Measurements from ENCODE around the gene TRIP6.
A peak's percentile ranks its signal among the peaks of the same experiment; 100 is the strongest.

The TRIP6 gene

DNA sequence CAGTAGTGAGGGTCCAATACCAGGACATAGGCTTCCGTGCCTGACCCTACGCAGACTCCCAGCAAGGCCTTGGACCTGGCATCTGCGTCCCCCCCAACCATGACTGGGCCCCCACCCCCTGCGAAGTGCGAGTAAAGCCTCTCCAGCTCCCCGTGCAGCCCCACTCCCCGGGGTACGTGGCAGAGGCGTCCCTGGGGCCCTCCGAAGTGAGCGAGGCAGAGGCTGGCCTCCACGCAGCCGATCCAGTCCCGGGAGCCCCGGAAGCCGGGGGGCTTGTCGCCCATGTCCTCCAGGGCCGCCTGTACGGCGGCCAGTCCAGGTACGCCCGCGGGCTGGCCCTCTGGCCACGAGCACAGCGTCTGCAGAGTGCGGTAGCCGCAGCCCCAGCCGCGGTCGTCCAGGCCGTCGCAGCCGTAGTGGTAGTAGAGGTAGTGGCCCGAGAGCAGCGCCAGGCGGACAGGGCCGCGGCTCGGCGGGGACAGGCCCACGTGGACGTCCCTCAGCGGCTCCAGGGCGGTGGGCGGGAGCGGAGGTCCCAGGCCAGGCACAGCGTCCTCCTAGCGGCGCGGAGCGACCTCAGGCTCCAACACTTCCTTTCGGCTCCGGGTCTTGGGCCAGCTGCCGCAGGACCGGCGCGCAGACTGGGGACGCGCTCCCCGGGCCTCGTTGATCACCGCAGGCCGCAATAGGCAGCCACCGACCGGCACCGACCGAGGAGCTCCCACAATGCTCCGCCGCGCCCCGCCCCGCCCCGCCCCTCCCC is 22.0 kb downstream of the TRIP6 start, which contains the start of gene UFSP1 (continued):
- no peak for TF ChIP-seq ZNF521 (tag by site-specific recombination; IDR thresholded peaks at IDR 0.05)
- TF ChIP-seq, protein P1, sequence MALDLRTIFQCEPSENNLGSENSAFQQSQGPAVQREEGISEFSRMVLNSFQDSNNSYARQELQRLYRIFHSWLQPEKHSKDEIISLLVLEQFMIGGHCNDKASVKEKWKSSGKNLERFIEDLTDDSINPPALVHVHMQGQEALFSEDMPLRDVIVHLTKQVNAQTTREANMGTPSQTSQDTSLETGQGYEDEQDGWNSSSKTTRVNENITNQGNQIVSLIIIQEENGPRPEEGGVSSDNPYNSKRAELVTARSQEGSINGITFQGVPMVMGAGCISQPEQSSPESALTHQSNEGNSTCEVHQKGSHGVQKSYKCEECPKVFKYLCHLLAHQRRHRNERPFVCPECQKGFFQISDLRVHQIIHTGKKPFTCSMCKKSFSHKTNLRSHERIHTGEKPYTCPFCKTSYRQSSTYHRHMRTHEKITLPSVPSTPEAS (tag by site-specific recombination; IDR thresholded peaks at IDR 0.05) = 0 out of 2 replicates have a peak, but pooled peaks have one; percentile 19
- TF ChIP-seq, protein P2, sequence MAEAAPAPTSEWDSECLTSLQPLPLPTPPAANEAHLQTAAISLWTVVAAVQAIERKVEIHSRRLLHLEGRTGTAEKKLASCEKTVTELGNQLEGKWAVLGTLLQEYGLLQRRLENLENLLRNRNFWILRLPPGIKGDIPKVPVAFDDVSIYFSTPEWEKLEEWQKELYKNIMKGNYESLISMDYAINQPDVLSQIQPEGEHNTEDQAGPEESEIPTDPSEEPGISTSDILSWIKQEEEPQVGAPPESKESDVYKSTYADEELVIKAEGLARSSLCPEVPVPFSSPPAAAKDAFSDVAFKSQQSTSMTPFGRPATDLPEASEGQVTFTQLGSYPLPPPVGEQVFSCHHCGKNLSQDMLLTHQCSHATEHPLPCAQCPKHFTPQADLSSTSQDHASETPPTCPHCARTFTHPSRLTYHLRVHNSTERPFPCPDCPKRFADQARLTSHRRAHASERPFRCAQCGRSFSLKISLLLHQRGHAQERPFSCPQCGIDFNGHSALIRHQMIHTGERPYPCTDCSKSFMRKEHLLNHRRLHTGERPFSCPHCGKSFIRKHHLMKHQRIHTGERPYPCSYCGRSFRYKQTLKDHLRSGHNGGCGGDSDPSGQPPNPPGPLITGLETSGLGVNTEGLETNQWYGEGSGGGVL (tag by site-specific recombination; IDR thresholded peaks at IDR 0.05) = no peak
- TF ChIP-seq, protein P3, sequence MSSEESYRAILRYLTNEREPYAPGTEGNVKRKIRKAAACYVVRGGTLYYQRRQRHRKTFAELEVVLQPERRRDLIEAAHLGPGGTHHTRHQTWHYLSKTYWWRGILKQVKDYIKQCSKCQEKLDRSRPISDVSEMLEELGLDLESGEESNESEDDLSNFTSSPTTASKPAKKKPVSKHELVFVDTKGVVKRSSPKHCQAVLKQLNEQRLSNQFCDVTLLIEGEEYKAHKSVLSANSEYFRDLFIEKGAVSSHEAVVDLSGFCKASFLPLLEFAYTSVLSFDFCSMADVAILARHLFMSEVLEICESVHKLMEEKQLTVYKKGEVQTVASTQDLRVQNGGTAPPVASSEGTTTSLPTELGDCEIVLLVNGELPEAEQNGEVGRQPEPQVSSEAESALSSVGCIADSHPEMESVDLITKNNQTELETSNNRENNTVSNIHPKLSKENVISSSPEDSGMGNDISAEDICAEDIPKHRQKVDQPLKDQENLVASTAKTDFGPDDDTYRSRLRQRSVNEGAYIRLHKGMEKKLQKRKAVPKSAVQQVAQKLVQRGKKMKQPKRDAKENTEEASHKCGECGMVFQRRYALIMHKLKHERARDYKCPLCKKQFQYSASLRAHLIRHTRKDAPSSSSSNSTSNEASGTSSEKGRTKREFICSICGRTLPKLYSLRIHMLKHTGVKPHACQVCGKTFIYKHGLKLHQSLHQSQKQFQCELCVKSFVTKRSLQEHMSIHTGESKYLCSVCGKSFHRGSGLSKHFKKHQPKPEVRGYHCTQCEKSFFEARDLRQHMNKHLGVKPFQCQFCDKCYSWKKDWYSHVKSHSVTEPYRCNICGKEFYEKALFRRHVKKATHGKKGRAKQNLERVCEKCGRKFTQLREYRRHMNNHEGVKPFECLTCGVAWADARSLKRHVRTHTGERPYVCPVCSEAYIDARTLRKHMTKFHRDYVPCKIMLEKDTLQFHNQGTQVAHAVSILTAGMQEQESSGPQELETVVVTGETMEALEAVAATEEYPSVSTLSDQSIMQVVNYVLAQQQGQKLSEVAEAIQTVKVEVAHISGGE (tag by site-specific recombination; conservative IDR thresholded peaks at IDR 0.05; ENCODE audit: low read depth) = no peak
- no peak for TF ChIP-seq ZNF777 (tag by site-specific recombination; IDR thresholded peaks at IDR 0.05; ENCODE audit: borderline replicate concordance)
- TF ChIP-seq ZNF600 (tag by site-specific recombination; IDR thresholded peaks at IDR 0.05) = peak; percentile 68
- TF ChIP-seq YY1 (tag by site-specific recombination; IDR thresholded peaks at IDR 0.05) = peak; percentile 66
- peak; percentile 68 for TF ChIP-seq ZFHX2 (tag by site-specific recombination; conservative IDR thresholded peaks at IDR 0.05)
- no peak for TF ChIP-seq HOXD13 (CRISPR knock-in tag; IDR thresholded peaks at IDR 0.05; ENCODE audit: borderline replicate concordance)
- TF ChIP-seq, protein P4, sequence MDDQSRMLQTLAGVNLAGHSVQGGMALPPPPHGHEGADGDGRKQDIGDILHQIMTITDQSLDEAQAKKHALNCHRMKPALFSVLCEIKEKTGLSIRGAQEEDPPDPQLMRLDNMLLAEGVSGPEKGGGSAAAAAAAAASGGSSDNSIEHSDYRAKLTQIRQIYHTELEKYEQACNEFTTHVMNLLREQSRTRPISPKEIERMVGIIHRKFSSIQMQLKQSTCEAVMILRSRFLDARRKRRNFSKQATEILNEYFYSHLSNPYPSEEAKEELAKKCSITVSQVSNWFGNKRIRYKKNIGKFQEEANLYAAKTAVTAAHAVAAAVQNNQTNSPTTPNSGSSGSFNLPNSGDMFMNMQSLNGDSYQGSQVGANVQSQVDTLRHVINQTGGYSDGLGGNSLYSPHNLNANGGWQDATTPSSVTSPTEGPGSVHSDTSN (CRISPR knock-in tag; IDR thresholded peaks at IDR 0.05) = no peak
- TF ChIP-seq, protein P5, sequence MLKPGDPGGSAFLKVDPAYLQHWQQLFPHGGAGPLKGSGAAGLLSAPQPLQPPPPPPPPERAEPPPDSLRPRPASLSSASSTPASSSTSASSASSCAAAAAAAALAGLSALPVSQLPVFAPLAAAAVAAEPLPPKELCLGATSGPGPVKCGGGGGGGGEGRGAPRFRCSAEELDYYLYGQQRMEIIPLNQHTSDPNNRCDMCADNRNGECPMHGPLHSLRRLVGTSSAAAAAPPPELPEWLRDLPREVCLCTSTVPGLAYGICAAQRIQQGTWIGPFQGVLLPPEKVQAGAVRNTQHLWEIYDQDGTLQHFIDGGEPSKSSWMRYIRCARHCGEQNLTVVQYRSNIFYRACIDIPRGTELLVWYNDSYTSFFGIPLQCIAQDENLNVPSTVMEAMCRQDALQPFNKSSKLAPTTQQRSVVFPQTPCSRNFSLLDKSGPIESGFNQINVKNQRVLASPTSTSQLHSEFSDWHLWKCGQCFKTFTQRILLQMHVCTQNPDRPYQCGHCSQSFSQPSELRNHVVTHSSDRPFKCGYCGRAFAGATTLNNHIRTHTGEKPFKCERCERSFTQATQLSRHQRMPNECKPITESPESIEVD (tag by site-specific recombination; IDR thresholded peaks at IDR 0.05) = no peak
- TF ChIP-seq SP3 (tag by site-specific recombination; IDR thresholded peaks at IDR 0.05) = peak; percentile 79
- no peak for TF ChIP-seq ZNF155 (tag by site-specific recombination; IDR thresholded peaks at IDR 0.05)
- TF ChIP-seq SALL2 (tag by site-specific recombination; IDR thresholded peaks at IDR 0.05; ENCODE audit: borderline replicate concordance) = no peak
- peak; percentile 69; the same call in 1 of the 2 replicates for TF ChIP-seq ZNF239 (tag by site-specific recombination; IDR thresholded peaks at IDR 0.05)
- peak; percentile 96 for TF ChIP-seq KLF8 (tag by site-specific recombination; IDR thresholded peaks at IDR 0.05)
- TF ChIP-seq, protein P6, sequence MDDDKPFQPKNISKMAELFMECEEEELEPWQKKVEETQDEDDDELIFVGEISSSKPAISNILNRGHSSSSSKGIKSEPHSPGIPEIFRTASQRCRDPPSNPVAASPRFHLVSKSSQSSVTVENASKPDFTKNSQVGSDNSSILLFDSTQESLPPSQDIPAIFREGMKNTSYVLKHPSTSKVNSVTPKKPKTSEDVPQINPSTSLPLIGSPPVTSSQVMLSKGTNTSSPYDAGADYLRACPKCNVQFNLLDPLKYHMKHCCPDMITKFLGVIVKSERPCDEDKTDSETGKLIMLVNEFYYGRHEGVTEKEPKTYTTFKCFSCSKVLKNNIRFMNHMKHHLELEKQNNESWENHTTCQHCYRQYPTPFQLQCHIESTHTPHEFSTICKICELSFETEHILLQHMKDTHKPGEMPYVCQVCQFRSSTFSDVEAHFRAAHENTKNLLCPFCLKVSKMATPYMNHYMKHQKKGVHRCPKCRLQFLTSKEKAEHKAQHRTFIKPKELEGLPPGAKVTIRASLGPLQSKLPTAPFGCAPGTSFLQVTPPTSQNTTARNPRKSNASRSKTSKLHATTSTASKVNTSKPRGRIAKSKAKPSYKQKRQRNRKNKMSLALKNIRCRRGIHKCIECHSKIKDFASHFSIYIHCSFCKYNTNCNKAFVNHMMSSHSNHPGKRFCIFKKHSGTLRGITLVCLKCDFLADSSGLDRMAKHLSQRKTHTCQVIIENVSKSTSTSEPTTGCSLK (tag by site-specific recombination; IDR thresholded peaks at IDR 0.05) = no peak
- TF ChIP-seq ZNF596 (tag by site-specific recombination; IDR thresholded peaks at IDR 0.05) = no peak
- TF ChIP-seq SP7 (tag by site-specific recombination; IDR thresholded peaks at IDR 0.05) = peak; percentile 74
- no peak for TF ChIP-seq ZNF138 (tag by site-specific recombination; IDR thresholded peaks at IDR 0.05; ENCODE audit: borderline replicate concordance)
- peak; percentile 82; the same call in 1 of the 2 replicates for TF ChIP-seq ZNF76 (tag by site-specific recombination; IDR thresholded peaks at IDR 0.05; ENCODE audit: borderline replicate concordance, low read depth)
- TF ChIP-seq ZNF555 (tag by site-specific recombination; conservative IDR thresholded peaks at IDR 0.05) = no peak
- TF ChIP-seq, protein P7, sequence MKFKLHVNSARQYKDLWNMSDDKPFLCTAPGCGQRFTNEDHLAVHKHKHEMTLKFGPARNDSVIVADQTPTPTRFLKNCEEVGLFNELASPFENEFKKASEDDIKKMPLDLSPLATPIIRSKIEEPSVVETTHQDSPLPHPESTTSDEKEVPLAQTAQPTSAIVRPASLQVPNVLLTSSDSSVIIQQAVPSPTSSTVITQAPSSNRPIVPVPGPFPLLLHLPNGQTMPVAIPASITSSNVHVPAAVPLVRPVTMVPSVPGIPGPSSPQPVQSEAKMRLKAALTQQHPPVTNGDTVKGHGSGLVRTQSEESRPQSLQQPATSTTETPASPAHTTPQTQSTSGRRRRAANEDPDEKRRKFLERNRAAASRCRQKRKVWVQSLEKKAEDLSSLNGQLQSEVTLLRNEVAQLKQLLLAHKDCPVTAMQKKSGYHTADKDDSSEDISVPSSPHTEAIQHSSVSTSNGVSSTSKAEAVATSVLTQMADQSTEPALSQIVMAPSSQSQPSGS (tag by site-specific recombination; IDR thresholded peaks at IDR 0.05; ENCODE audit: low read depth) = no peak
- TF ChIP-seq ZNF571 (tag by site-specific recombination; IDR thresholded peaks at IDR 0.05) = no peak
- TF ChIP-seq ZNF830 (tag by site-specific recombination; IDR thresholded peaks at IDR 0.05; ENCODE audit: low read depth) = no peak
- TF ChIP-seq ZNF292 (tag by site-specific recombination; IDR thresholded peaks at IDR 0.05; ENCODE audit: borderline replicate concordance, low read depth) = no peak
